Vagina (tissue), 2 donors: ENCODE data around the gene TRABD2B. TPM values are rescaled to one million over a fixed set of nuclear protein-coding genes. Genes with fewer than 3 reads are reported as not detected.
A peak's percentile ranks its signal among the peaks of the same experiment; 100 is the strongest.

Experiments
- DNase-seq, 2 donors: peaks; one replicate each; pipeline ENCODE4 v3.0.0-alpha.2; 2017; ENCODE audit errors: extremely low spot score in 2 of 2
- H3K27ac ChIP-seq: fragments of 200-600 bp; sonication (generic); one replicate; pipeline ENCODE4 v1.5.1; 2019
- H3K27me3 ChIP-seq: fragments of 200-600 bp; sonication (generic); one replicate; pipeline ENCODE4 v1.5.1; 2019
- H3K36me3 ChIP-seq, 2 donors: fragments of 200-600 bp; sonication (generic); one replicate each; pipeline ENCODE4 v1.5.1; 2017 to 2019
- H3K4me1 ChIP-seq: fragments of 200-600 bp; sonication (generic); one replicate; pipeline ENCODE4 v1.5.1; 2019
- H3K4me3 ChIP-seq, 2 donors: fragments of 200-600 bp; sonication (generic); 1 replicate in 1 of 2; 2 replicates in 1 of 2; pipeline ENCODE4 v1.5.1; 2016 to 2019
- H3K9me3 ChIP-seq: fragments of 200-600 bp; sonication (generic); one replicate; pipeline ENCODE4 v1.5.1; 2019
- POLR2A ChIP-seq, 2 donors: fragments of 450-650 bp; IDR thresholded peaks; one replicate each; pipeline ENCODE4 v1.6.1; 2017; ENCODE audit warnings: antibody characterized with exemption in 2 of 2, mild to moderate bottlenecking in 2 of 2, moderate library complexity in 2 of 2
- POLR2AphosphoS5 ChIP-seq, 2 donors: sonication (generic); formaldehyde crosslinking; IDR thresholded peaks; one replicate each; pipeline ENCODE4 v1.9.0; 2017; ENCODE audit warnings: antibody characterized with exemption in 2 of 2, mild to moderate bottlenecking in 2 of 2, low read depth in 1 of 2; ENCODE audit not compliant: insufficient read depth in 1 of 2
- intact Hi-C: fragments of 100-400 bp; cut with DNase I; formaldehyde crosslinking; loops from one replicate; pipeline ENCODE4 v1.15.1; 2023
- total RNA-seq: library from RNA; depleted of rRNA; stranded (reverse); fragments of >200 nt; gene quantifications from one replicate; pipeline ENCODE4 v1.2.3, GENCODE V29; 2016
- TF ChIP-seq, protein P1 (sequence below), 3 experiments: fragments of 450-650 bp in 2 of 3; fragments of 200-600 bp in 1 of 3; sonication (generic) in 1 of 3; IDR thresholded peaks; one replicate each; pipeline ENCODE4 v1.5.1; 2017 to 2019; ENCODE audit warnings: antibody characterized with exemption in 3 of 3, mild to moderate bottlenecking in 2 of 3, moderate library complexity in 2 of 3

The TRABD2B gene
- total RNA-seq, 1 donor from 2014 or later: 5.6 TPM

DNA sequence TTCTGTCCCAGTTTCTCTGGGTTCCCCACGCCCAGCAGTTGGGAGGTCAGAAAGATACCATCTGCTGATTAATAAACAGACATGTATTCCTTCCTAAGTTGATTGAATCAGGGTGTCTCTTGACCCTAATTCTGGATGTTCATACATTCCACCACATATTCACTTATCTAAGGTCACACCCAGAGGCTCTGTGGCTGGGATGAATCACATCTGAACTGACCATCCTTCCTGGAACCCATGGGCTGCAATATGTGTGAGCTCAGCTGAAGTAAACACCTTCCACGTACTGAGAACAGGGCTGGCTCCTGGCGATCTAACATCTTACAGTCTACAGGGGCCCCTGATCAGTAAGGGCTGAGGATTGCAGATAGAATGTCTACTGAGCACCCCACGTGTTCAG, 20.5 kb upstream of the TRABD2B start:
- H3K4me1 ChIP-seq: peaks cover 31% of the 10 kb centered on the region
- intact Hi-C loops: no loop called here
- H3K36me3 ChIP-seq: no peaks in the 10 kb centered on the region
- no peaks in the 10 kb centered on the region for H3K9me3 ChIP-seq
- no peaks in the 10 kb centered on the region for H3K27me3 ChIP-seq
- DNase-seq: peak in 1 of 2 donors; percentile 85
- H3K27ac ChIP-seq: no peak overlapping the region
- TF ChIP-seq, protein P1, sequence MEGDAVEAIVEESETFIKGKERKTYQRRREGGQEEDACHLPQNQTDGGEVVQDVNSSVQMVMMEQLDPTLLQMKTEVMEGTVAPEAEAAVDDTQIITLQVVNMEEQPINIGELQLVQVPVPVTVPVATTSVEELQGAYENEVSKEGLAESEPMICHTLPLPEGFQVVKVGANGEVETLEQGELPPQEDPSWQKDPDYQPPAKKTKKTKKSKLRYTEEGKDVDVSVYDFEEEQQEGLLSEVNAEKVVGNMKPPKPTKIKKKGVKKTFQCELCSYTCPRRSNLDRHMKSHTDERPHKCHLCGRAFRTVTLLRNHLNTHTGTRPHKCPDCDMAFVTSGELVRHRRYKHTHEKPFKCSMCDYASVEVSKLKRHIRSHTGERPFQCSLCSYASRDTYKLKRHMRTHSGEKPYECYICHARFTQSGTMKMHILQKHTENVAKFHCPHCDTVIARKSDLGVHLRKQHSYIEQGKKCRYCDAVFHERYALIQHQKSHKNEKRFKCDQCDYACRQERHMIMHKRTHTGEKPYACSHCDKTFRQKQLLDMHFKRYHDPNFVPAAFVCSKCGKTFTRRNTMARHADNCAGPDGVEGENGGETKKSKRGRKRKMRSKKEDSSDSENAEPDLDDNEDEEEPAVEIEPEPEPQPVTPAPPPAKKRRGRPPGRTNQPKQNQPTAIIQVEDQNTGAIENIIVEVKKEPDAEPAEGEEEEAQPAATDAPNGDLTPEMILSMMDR (IDR thresholded peaks at IDR 0.05): no peak
- TF ChIP-seq POLR2A (IDR thresholded peaks at IDR 0.05) (no peak), POLR2AphosphoS5 (IDR thresholded peaks at IDR 0.05; ENCODE audit: insufficient read depth in 1 of 2, low read depth in 1 of 2) (no peak)
- no peak overlapping the region for H3K4me3 ChIP-seq

DNA sequence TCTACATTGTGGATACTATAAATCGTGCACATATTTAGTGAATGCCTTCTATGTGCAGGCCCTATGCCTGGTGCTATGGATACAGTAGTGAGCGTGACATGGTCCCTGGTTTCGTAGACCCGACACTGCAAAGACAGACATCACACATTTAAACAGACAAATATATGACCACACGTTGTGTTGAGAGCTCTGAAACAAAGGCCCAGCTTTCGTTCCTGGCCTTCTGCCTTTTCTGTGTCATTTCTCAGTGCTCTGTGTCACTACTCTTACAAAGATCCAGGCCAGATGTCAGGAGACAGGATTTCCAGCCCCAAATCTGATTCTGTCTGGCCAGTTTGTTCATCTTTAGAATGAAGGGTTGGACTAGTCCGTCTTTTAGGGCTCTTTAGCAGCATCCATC, 19.3 kb upstream of the TRABD2B start:
- TF ChIP-seq POLR2AphosphoS5 (IDR thresholded peaks at IDR 0.05; ENCODE audit: insufficient read depth in 1 of 2, low read depth in 1 of 2): no peak
- TF ChIP-seq POLR2A (IDR thresholded peaks at IDR 0.05): no peak
- TF ChIP-seq, protein P1 (IDR thresholded peaks at IDR 0.05): no peak
- Histone ChIP-seq H3K4me3 (no peak overlapping the region), H3K36me3 (no peaks in the 10 kb centered on the region), H3K4me1 (peaks cover 31% of the 10 kb centered on the region), H3K9me3 (no peaks in the 10 kb centered on the region), H3K27me3 (no peaks in the 10 kb centered on the region), H3K27ac (no peak overlapping the region)
- DNase-seq: peak in 1 of 2 donors; percentile 60
- intact Hi-C loops: no loop called here

DNA sequence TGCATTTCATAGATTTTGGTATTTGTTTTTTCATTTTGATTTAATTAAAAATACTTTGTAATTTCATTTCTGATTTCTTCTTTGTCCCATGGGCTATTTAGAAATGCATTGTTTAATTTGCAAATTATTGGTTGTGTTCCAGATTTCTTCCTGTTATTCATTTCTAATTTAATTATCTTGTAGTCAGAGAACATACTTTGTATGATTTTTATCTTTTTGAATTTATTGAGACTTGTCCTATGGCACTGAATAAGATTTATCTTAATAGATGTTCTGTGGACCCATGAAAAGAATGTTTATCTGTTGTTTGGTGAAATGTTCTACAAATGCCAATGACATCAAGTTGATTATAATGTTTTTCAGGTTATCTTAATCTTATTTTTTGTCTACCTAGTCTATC, 16.1 kb upstream of the TRABD2B start:
- Histone ChIP-seq H3K4me1 (peaks cover 6% of the 10 kb centered on the region), H3K27ac (no peak overlapping the region), H3K27me3 (no peaks in the 10 kb centered on the region), H3K4me3 (no peak overlapping the region), H3K36me3 (no peaks in the 10 kb centered on the region), H3K9me3 (no peaks in the 10 kb centered on the region)
- TF ChIP-seq, protein P1 (IDR thresholded peaks at IDR 0.05): no peak
- TF ChIP-seq POLR2A (IDR thresholded peaks at IDR 0.05): no peak
- TF ChIP-seq POLR2AphosphoS5 (IDR thresholded peaks at IDR 0.05; ENCODE audit: insufficient read depth in 1 of 2, low read depth in 1 of 2): no peak
- intact Hi-C loops: no loop called here
- DNase-seq: no peak

DNA sequence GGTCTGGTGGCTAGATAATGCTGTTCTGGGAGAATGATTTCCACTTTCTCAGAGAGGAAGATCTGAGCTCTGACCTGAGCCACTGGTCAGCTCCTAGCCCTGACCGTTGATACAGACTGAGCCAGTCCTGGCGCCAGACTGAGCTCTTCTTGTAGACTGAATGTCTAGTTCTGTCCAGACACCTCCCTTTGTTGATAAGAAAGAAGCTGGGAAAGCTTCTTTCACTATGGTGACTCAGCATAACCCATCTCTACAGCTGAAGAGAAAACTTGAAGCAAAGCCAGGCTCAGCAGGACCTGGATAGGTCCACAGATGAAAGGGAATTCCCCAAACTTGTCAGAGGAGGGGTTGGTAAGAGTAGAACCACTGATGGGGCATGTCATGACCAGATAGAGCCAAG, 9.9 kb upstream of the TRABD2B start:
- Histone ChIP-seq H3K36me3 (no peaks in the 10 kb centered on the region), H3K9me3 (no peaks in the 10 kb centered on the region), H3K27ac (no peak overlapping the region), H3K4me3 (no peak overlapping the region), H3K4me1 (no peaks in the 10 kb centered on the region), H3K27me3 (no peaks in the 10 kb centered on the region)
- DNase-seq: no peak
- TF ChIP-seq, protein P1 (IDR thresholded peaks at IDR 0.05): no peak
- TF ChIP-seq POLR2A (IDR thresholded peaks at IDR 0.05) (no peak), POLR2AphosphoS5 (IDR thresholded peaks at IDR 0.05; ENCODE audit: insufficient read depth in 1 of 2, low read depth in 1 of 2) (no peak)
- intact Hi-C loops: no loop called here

GRCh38 chr1:48006264-48006663, 9.1 kb upstream of the TRABD2B start:
- no peak overlapping the region for H3K4me3 ChIP-seq
- no peaks in the 10 kb centered on the region for H3K36me3 ChIP-seq
- DNase-seq: no peak
- TF ChIP-seq POLR2A (IDR thresholded peaks at IDR 0.05): no peak
- TF ChIP-seq, protein P1 (IDR thresholded peaks at IDR 0.05): no peak
- TF ChIP-seq POLR2AphosphoS5 (IDR thresholded peaks at IDR 0.05; ENCODE audit: insufficient read depth in 1 of 2, low read depth in 1 of 2): no peak
- H3K4me1 ChIP-seq: no peaks in the 10 kb centered on the region
- intact Hi-C loops: no loop called here
- no peaks in the 10 kb centered on the region for H3K9me3 ChIP-seq
- no peaks in the 10 kb centered on the region for H3K27me3 ChIP-seq
- H3K27ac ChIP-seq: no peak overlapping the region
